Neural cell (in vitro differentiated cells): ENCODE measurements around the gene GHRL. TPM values are rescaled to one million over a fixed set of nuclear protein-coding genes. Genes with fewer than 3 reads are reported as not detected.
"Not testable (repeated sequence)": the region's sequence is repeated elsewhere in the genome, so short reads cannot be mapped to it uniquely, and the experiment has no call there.

ENCODE experiments used
- H2AFZ ChIP-seq: fragments of 200-600, 300-800 bp; sonication (generic), shearing (Covaris generic); 2 replicates; pipeline ENCODE4 v1.6.0; 2014; ENCODE audit warnings: low read depth, mild to moderate bottlenecking, antibody characterized with exemption, low read length, moderate library complexity
- H3F3A ChIP-seq: fragments of 200-600 bp; shearing (Covaris generic); 2 replicates; pipeline ENCODE4 v1.6.1; 2016; ENCODE audit warnings: mild to moderate bottlenecking, moderate library complexity, mixed read lengths, antibody characterized with exemption, low read length; ENCODE audit not compliant: insufficient read depth, poor library complexity, severe bottlenecking
- H3K27ac ChIP-seq: fragments of 200-600, 300-800 bp; sonication (generic), shearing (Covaris generic); 2 replicates; pipeline ENCODE4 v1.5.1; 2014; ENCODE audit warnings: mild to moderate bottlenecking, low read length, moderate library complexity
- H3K27me3 ChIP-seq: fragments of 300-800, 200-600 bp; sonication (generic), shearing (Covaris generic); 2 replicates; pipeline ENCODE4 v1.6.0; 2014; ENCODE audit warnings: mild to moderate bottlenecking, low read depth, low read length, moderate library complexity; ENCODE audit not compliant: insufficient read depth
- H3K36me3 ChIP-seq: fragments of 300-800, 200-600 bp; sonication (generic), shearing (Covaris generic); 2 replicates; pipeline ENCODE4 v1.5.1; 2014; ENCODE audit warnings: mild to moderate bottlenecking, antibody characterized with exemption, low read length, moderate library complexity; ENCODE audit not compliant: insufficient read depth
- H3K4me2 ChIP-seq: fragments of 300-800, 200-600 bp; sonication (generic), shearing (Covaris generic); 2 replicates; pipeline ENCODE4 v1.6.0; 2014; ENCODE audit warnings: mild to moderate bottlenecking, low read length
- H3K4me3 ChIP-seq: fragments of 300-800, 200-600 bp; sonication (generic), shearing (Covaris generic); 2 replicates; pipeline ENCODE4 v1.5.1; 2014; ENCODE audit warnings: mild to moderate bottlenecking, low read length, moderate library complexity
- H3K79me2 ChIP-seq: fragments of 200-600 bp; shearing (Covaris generic); replicated peaks from 2 replicates; pipeline ENCODE4 v1.6.0; 2014; ENCODE audit warnings: mild to moderate bottlenecking, low read length, moderate library complexity; ENCODE audit not compliant: insufficient read depth
- H3K9ac ChIP-seq: fragments of 300-800, 200-600 bp; sonication (generic), shearing (Covaris generic); 2 replicates; pipeline ENCODE4 v1.6.1; 2016; ENCODE audit warnings: mild to moderate bottlenecking, low read length, mixed read lengths
- H3K9me2 ChIP-seq: fragments of 200-600 bp; shearing (Covaris generic); 2 replicates; pipeline ENCODE4 v1.6.1; 2016; ENCODE audit warnings: mild to moderate bottlenecking, low read length, mixed read lengths; ENCODE audit not compliant: insufficient read depth
- H3K9me3 ChIP-seq: fragments of 200-600, 300-800 bp; sonication (generic), shearing (Covaris generic); 2 replicates; pipeline ENCODE4 v1.6.1; 2016; ENCODE audit warnings: mild to moderate bottlenecking, mixed run types, low read length, moderate library complexity, mixed read lengths
- H4K20me1 ChIP-seq: fragments of 200-600 bp; shearing (Covaris generic); 2 replicates; pipeline ENCODE4 v1.6.1; 2016; ENCODE audit warnings: mild to moderate bottlenecking, mixed run types; ENCODE audit not compliant: insufficient read depth
- EP300 ChIP-seq: fragments of 450-650 bp; conservative IDR thresholded peaks from 2 replicates; pipeline ENCODE4 v1.6.1; 2014; ENCODE audit warnings: antibody characterized with exemption, mild to moderate bottlenecking, moderate library complexity; ENCODE audit not compliant: poor library complexity, severe bottlenecking
- EZH2 ChIP-seq: fragments of 200-600, 300-800 bp; shearing (Covaris generic), sonication (generic); IDR thresholded peaks from 2 replicates; pipeline ENCODE4 v1.6.1; 2014; ENCODE audit warnings: antibody characterized with exemption, low read length, borderline replicate concordance, mild to moderate bottlenecking; ENCODE audit not compliant: insufficient read depth, poor library complexity, severe bottlenecking
- MXI1 ChIP-seq: fragments of 450-650 bp; conservative IDR thresholded peaks from 2 replicates; pipeline ENCODE4 v1.6.1; 2014; ENCODE audit warnings: antibody characterized with exemption, mild to moderate bottlenecking; ENCODE audit not compliant: poor library complexity, severe bottlenecking
- RAD21 ChIP-seq: fragments of 450-650 bp; conservative IDR thresholded peaks from 2 replicates; pipeline ENCODE4 v1.6.1; 2014; ENCODE audit warnings: antibody characterized with exemption, mild to moderate bottlenecking, moderate library complexity
- SMC3 ChIP-seq: fragments of 450-650 bp; conservative IDR thresholded peaks from 2 replicates; pipeline ENCODE4 v1.6.1; 2014; ENCODE audit warnings: antibody characterized with exemption, mild to moderate bottlenecking, moderate library complexity; ENCODE audit not compliant: poor library complexity
- TAF1 ChIP-seq: IDR thresholded peaks from 2 replicates; pipeline ENCODE4 v1.6.1; 2012; ENCODE audit warnings: low read depth
- polyA plus RNA-seq: library from polyadenylated mRNA; depleted of rRNA; stranded (reverse); fragments of >200 nt; gene quantifications from 2 replicates; pipeline ENCODE4 v1.2.3, GENCODE V29; 2014
- TF ChIP-seq, protein P1 (sequence below): fragments of 450-650 bp; IDR thresholded peaks from 2 replicates; pipeline ENCODE4 v1.5.1; 2014; ENCODE audit warnings: antibody characterized with exemption, mild to moderate bottlenecking, moderate library complexity; ENCODE audit not compliant: poor library complexity, severe bottlenecking
- TF ChIP-seq, protein P2 (sequence below): IDR thresholded peaks from 2 replicates; pipeline ENCODE4 v1.6.1; 2012; ENCODE audit warnings: borderline replicate concordance

Gene GHRL
- polyA plus RNA-seq, 1 donor from 2014 or later: 2.8 TPM

DNA sequence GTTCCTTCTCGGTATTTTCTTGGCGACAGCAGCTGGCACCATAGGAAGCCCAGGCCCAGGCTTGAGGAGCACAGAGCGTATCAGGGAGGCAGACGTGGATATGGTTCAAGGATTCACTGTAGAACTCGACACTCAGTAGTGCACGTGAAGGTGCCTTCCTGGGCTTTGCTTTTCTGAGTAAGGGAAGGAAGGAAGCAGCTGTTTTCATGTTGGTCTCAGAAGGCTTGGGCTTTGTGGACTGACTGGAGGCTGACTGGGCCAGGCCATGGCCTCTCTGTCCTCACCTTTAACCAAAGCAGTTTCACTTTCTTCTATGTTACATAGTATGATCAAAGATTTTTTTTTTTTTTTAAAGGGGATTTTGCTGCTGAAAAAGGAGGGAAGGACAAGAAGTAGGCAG, 6.9 kb upstream of the GHRL start:
- no peaks in the 10 kb centered on the region for H3K27me3 ChIP-seq
- TF ChIP-seq SMC3: no peak
- TF ChIP-seq, protein P1, sequence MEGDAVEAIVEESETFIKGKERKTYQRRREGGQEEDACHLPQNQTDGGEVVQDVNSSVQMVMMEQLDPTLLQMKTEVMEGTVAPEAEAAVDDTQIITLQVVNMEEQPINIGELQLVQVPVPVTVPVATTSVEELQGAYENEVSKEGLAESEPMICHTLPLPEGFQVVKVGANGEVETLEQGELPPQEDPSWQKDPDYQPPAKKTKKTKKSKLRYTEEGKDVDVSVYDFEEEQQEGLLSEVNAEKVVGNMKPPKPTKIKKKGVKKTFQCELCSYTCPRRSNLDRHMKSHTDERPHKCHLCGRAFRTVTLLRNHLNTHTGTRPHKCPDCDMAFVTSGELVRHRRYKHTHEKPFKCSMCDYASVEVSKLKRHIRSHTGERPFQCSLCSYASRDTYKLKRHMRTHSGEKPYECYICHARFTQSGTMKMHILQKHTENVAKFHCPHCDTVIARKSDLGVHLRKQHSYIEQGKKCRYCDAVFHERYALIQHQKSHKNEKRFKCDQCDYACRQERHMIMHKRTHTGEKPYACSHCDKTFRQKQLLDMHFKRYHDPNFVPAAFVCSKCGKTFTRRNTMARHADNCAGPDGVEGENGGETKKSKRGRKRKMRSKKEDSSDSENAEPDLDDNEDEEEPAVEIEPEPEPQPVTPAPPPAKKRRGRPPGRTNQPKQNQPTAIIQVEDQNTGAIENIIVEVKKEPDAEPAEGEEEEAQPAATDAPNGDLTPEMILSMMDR: no peak
- TF ChIP-seq MXI1: no peak
- TF ChIP-seq, protein P2, sequence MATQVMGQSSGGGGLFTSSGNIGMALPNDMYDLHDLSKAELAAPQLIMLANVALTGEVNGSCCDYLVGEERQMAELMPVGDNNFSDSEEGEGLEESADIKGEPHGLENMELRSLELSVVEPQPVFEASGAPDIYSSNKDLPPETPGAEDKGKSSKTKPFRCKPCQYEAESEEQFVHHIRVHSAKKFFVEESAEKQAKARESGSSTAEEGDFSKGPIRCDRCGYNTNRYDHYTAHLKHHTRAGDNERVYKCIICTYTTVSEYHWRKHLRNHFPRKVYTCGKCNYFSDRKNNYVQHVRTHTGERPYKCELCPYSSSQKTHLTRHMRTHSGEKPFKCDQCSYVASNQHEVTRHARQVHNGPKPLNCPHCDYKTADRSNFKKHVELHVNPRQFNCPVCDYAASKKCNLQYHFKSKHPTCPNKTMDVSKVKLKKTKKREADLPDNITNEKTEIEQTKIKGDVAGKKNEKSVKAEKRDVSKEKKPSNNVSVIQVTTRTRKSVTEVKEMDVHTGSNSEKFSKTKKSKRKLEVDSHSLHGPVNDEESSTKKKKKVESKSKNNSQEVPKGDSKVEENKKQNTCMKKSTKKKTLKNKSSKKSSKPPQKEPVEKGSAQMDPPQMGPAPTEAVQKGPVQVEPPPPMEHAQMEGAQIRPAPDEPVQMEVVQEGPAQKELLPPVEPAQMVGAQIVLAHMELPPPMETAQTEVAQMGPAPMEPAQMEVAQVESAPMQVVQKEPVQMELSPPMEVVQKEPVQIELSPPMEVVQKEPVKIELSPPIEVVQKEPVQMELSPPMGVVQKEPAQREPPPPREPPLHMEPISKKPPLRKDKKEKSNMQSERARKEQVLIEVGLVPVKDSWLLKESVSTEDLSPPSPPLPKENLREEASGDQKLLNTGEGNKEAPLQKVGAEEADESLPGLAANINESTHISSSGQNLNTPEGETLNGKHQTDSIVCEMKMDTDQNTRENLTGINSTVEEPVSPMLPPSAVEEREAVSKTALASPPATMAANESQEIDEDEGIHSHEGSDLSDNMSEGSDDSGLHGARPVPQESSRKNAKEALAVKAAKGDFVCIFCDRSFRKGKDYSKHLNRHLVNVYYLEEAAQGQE: no peak
- no peak for TF ChIP-seq EP300
- H3K36me3 ChIP-seq: peaks cover 13% of the 10 kb centered on the region
- no peaks in the 10 kb centered on the region for H3K79me2 ChIP-seq
- no peak overlapping the region for H3K4me2 ChIP-seq
- no peak overlapping the region for H2AFZ ChIP-seq
- H3F3A ChIP-seq: no peaks in the 10 kb centered on the region
- H3K4me3 ChIP-seq: no peak overlapping the region
- H3K9me3 ChIP-seq: no peaks in the 10 kb centered on the region
- no peak overlapping the region for H3K27ac ChIP-seq
- no peak overlapping the region for H3K9ac ChIP-seq
- no peaks in the 10 kb centered on the region for H3K9me2 ChIP-seq
- H4K20me1 ChIP-seq: no peaks in the 10 kb centered on the region

DNA sequence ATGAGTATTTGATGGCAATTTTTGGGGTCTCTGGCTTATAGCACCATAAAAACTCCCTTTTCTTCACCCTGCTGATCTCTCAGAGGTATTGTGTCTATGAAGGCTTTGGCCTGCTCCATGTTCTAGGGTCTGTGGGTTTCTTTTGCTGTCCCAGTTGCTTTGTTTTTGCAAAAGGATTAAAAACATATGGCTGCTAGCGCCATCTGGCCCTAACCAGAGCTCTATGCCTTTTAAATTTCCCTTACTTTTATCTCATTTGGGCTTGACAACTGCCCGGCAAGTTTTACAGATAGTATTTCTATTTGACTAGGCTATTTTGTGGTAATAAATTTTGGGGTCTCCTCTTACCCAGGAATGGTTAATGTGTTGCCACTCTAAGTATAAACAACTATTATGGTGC, 6.4 kb upstream of the GHRL start:
- H4K20me1 ChIP-seq: no peaks in the 10 kb centered on the region
- H3K79me2 ChIP-seq: no peaks in the 10 kb centered on the region

DNA sequence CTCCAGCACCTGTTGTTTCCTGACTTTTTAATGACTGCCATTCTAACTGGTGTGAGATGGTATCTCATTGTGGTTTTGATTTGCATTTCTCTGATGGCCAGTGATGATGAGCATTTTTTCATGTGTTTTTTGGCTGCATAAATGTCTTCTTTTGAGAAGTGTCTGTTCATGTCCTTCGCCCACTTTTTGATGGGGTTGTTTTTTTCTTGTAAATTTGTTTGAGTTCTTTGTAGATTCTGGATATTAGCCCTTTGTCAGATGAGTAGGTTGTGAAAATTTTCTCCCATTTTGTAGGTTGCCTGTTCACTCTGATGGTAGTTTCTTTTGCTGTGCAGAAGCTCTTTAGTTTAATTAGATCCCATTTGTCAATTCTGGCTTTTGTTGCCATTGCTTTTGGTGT, 5.3 kb upstream of the GHRL start:
- not testable (repeated sequence) for H3K4me2 ChIP-seq, H3K27me3 ChIP-seq, H3K79me2 ChIP-seq, H3K9me2 ChIP-seq, H4K20me1 ChIP-seq, H3K27ac ChIP-seq, H2AFZ ChIP-seq, H3K9ac ChIP-seq, H3F3A ChIP-seq, H3K36me3 ChIP-seq, H3K9me3 ChIP-seq, H3K4me3 ChIP-seq

More for the DNA sequence above, 6.4 kb upstream of the GHRL start:
- Histone ChIP-seq H3K9me2 (no peaks in the 10 kb centered on the region), H3K4me2 (no peak overlapping the region), H3K4me3 (no peak overlapping the region), H3K27ac (no peak overlapping the region), H3K27me3 (no peaks in the 10 kb centered on the region), H2AFZ (no peak overlapping the region), H3K9me3 (no peaks in the 10 kb centered on the region), H3K9ac (no peak overlapping the region), H3K36me3 (peaks cover 13% of the 10 kb centered on the region), H3F3A (no peaks in the 10 kb centered on the region)
- TF ChIP-seq EP300 (no peak), SMC3 (no peak), EZH2 (no peak), TAF1 (no peak), RAD21 (no peak)
